HG03066 (cell line): ENCODE results near the gene RASSF8.

Experiments
- ATAC-seq: cut with Tn5 transposase; IDR thresholded peaks from one replicate; pipeline ENCODE4 v1.9.1; 2021; ENCODE audit warnings: low read depth; ENCODE audit not compliant: unreplicated experiment

Gene RASSF8

DNA sequence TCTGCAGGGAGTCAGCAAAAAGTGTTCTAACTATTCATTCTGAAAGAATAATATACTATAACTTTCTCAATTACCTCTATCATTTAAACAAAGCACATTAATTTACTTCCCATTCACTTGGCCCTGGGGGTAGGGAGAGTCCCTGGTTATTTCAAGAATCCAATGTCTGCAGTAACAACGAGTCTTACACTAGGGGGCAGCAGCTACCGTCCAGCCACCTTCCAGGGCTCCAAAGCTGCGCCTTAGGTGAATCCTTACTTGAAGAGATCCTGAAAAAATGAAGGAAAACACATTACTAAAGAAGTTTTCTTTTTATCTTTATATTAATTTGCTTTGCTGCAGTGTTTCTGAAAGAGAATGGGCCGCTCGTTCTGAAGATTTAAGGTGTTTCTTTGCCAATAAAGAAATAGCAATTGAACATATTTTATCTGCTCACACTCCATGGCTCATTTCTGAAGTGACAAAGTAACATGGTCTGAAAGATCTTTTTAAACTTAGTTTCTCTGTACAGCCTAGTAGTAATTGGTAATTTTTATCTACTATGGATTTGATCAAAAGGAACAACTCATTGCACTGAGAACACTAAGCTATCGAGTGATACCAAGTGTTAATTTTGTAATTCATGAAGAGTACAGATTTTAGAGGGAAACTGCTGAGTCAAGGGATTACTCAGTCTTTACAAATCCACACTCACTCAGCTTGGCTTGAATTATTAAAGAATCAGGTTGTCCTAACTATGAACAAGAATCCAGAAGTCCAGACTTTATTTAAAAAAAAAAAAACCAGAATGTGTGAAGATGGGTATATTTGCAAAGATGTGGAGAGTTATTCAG lies 138.8 kb downstream of the RASSF8 start:
- ATAC-seq, result no peak

DNA sequence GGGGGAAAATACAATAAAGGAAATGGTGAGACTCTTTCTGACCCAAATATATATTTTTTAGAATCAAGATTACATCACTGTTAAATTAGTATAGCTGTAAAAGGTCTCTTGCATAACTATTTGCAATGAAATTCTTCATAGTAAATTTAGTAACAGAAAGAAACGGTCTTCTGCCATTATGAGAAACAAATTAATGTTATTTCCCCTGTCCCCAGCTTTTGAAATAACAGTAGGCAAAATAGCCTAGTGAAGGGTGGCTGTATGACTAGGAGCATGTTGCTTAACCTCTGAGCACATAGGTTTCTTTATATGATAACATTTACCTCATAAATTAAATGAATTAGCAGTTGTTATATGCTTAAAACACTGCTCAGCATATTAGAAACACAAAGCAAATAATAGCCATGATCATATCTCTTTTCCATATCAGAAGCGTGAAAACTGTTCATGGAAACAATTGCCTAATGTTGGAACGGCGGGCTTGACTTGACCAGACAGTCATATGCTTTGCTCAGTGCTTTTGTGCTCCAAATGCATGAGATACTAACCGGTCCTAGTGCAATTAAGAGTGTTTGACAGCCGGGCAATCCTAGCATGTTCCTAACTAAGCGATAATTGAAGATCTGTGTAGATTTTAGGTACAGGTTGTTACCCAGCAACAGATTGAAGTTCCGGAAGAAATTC lies 142.3 kb downstream of the RASSF8 start:
- ATAC-seq, result no peak

DNA sequence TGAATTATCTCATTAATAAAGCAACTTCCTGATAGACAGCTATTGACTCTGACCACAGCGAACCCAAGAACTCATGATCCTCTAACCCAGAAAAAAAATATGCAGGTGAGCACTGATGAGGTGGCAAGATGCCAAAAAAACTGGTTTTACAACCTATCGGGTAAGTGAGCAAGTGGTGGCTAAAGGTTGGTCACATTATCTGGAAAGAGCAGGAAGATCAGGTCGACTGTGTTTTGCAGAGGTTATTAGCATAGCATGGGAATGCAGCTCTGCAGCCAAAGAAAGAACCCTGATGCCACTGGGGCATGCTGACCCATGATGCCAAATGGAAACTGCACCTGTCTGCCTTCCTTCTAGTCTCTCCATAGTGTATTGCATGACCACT lies 142.9 kb downstream of the RASSF8 start:
- ATAC-seq, result no peak

DNA sequence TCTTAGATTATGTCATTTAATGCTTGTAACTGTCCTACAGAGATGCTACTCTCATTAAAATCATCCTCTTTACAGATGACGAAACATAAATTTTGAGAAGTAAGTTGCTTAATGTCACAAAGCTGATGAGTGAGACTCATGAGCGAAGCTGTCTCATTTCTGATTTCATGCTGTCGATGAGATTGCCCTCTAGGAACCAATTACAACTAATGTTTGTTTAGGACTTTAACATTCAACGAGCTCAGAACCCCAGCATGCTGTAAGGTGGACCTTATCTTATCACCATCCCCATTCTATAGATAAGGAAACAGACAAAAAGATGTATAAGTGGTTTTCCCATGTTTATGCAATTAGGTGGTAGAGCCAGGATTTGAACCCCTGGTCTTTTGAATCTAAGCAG lies 143.3 kb downstream of the RASSF8 start:
- no peak for ATAC-seq

DNA sequence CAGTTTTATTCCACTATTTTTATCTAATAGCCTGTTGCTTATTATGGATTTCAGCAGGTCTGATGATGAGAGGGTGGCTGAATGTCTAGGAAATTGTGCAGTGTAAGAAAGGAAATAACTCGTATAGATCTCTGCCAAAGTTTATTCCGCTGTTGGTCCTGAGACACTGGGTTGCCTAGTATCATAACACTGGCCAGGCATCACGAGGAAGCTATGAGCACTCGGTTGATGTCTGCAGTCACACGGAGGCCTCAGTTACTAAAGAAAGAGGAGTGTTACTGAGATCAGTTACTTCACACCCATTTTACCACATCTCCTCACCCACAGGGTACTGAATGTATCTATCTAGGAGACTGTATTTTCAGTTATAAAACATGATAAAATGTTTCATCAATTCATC lies 144.5 kb downstream of the RASSF8 start:
- no peak for ATAC-seq

DNA sequence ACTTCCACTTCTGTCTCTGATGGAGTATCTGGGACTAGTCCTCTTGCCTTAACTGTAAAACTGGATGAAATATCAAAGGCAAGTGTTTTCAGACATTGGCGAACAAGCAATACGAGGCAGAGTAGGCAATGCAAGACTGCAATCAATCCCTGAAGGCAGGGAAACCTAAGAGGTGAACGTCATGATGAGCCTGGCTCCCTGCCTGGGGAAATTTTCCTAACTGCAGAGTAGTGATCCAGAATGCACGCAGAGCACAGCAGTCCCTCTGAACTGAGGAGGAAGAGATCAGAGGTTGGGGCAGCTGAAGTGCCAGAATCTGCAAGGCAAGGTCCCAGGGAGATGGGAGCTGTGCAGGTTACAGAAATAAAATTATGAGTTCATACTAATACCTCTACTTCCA lies 147.9 kb downstream of the RASSF8 start:
- no peak for ATAC-seq

DNA sequence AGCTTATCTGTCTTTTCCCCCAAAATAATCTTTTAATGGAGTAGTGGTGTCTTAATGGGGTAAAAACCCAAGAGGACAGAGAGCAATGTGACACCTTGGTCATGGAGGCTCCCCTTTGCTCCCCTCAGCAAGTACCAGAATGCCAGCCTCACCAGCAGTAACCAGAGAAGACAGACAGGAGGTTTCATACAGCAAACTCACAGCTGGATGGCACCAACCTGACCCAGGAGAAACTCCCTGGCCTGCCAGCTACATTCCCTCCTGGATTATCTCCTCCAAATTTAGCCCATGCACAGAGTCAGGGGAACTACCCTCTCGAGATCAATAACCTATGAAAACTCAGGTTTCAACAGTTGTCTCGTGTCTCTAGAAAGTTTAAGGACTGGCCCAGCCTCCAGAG lies 150.4 kb downstream of the RASSF8 start:
- ATAC-seq, result no peak

DNA sequence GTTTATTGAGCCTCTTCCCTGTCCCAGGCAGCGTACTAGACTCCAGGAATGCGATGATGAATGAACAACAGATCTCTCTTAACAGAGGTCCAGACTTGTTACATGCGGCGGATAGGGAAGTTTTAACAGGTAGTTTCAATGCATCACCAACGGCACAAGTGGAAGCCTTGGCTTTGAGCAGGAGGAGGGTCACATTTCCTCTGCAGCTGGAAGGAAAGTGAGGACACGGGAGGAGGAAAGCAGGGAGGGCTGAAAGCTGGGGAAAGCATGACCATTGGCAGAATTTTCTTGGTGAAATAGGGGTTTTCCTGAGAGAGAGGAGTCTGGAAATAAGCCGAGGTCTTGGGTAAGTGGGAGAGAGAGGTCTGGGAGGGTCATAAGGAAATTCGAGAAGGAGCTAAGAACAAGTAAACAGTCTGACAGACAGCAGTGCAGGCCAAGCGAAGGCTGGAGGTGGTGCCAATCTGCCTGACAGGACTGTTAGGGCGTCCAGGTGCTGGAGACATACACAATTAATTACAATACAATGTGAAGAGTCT lies 150.9 kb downstream of the RASSF8 start:
- ATAC-seq, result no peak

DNA sequence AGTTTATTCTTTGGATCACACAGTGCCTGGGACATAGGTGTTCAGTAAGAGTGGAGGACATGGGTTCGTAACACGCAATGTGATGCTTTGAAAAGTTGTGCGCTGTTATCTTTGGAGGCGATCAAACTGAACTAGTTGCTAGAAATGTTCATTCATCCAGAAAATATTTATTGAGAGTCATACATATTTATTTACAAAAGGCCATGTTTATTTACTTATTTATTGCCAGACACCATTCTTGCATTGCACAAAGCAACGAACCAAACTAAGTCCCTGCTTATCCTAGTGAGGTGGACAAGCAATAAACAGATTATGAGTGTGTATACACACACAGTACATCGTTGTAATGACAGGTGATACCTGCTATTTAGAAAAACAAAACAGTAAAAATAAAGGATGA lies 153.8 kb downstream of the RASSF8 start:
- ATAC-seq, result no peak

DNA sequence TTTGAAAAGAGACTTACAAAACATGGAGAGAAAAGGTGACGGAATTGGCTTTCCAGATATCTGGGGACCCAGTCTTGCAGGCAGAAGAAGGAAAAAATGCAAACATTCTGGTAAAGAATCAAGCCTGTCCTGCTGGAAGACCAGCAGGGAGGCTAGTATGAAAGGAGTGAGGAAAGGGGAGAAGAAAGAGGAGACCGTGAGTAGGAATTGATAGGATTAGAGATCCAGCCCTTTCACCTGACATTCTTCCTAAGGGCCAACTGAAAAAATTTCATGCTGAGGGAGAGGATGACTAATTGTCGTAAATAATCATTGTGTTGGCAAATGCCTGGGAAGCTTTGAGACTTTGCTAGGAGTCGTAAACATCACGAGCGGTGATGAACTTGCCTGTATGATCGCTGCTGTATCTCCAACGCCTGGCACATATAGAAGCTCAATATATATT lies 154.2 kb downstream of the RASSF8 start:
- no peak for ATAC-seq

DNA sequence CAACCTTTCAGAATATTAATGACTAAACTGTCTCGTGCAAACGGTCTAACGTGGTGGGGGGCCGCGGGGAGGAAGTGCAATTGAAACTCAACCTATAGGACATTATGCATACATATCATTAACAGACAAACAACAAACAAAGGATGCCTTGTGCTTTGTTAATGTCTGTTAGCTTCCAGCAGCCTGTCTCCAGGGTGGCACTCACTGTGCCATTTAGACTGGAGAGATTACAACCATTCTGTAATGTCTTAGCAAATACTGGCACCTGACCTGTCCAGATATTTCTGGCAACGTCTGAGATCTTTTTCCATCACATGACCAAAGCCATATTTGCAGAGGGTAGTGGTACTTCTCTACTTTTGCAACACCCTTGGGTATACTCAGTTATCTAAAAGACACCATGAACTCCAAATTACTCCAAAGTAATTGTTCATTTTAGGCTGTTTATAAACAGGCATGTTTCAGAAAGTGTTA lies 154.7 kb downstream of the RASSF8 start:
- ATAC-seq, result no peak

DNA sequence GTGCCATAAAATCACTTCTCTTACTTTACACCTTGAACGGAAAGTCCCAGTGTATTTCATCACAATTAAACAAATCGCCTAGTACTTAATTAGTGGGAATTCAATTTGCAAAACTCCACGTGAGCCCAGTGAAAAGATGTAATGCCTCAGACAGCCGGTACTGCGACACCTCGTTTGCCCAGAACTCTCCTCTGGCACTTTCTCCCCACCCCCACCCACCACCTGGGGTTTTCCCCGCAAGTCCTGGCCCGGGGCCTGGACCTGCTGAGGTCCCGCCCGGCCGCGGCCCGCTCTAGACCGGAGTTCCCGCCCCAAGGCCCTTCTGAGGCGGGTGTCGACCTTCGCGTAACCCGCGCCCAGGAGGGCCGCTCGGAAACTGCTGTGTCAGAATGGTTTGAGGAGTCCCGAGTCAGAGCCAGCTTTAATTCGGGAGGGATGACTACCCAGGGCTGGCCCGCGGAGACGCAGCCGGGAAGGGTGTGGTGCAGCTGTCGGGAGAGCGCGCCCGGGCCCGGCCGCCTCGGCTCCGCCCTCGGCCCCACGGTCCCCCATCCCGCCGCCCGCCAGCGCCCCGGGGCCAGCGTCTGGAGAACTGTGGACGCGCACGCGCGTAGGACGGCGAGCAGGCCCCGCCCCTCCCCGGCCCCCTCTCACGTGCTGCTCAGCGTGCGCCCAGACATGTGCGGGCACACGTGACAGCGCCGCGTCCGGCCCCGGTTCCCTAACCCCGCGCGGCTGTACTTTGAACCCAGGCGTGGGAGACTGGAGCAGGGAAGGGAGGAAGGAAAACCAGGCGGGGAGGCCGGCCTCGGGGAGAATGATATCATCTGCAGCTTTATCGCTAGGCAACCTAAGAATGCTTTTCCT lies 155.6 kb downstream of the RASSF8 start:
- peak; percentile 67 for ATAC-seq

DNA sequence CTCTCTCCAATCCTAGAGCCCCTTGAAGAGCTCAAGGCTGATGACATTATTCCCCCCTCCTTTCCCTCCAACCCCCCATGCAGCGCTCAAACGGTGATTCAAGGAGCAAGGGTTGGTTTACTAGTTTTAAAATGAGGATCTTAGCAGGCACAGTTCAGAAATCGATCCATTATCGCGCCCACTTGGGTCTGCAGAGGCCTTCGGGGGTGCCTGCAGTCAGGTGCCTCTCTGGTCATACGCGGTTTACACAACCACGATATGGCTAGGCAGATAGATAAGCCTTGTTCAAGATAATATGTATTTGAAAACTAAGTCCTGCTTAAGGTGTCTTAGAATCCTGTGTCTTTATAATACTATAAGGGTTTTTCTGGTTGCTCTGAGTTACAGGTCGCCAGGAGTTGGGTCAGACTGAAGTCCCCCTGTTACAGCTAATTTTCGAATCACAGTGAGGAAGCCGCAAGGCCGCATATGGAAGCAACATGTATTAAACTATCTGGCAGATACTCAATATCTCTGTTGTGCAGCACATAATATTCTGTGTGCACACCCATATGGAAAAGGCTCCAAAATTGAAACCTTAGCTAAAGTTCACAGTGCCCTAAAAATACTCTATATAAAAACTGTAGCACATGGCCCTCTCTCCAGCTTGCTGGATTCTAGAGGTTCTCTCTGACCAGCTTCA lies 156.4 kb downstream of the RASSF8 start:
- ATAC-seq, result no peak

DNA sequence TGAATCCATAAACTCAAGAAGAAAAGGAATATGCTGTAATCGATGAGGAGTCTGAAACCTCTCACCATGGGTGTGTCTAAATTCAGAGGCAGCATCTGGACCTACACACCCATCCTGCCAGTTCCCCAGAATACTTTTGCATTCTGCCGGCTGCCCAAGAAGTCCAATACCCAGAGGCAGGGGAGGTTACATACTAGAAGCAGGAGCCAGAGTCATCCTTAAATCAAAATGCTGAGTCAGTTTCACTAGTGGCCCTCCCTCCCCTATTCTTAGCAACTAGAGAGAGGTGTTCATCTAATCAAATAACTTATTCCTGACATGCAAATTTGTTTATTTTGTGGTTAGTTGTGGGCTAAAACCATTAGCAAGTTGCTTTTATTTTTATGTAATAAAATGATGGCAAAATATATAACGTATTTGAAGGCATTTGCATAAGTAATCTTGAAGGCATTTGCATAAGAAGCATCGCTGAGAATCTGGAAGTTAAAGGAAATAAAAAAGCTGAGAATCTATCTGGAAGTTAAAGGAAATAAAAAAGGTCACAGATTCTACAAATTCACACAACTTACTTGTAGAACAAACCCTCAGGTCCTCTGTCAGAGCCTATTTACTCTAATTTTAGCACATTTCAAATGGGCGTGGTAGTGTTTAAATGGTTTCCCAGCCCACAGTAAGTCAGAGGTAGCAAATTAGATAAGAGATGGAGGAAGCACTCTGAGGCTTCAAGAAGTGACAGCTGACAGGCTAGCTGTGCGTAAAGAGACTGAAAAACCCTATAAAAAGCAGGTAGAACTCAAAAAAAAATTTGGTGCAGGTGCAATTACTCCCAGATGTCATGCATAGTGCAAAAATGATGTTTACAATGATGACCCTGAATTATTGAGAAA lies 158.6 kb downstream of the RASSF8 start:
- ATAC-seq, result no peak

DNA sequence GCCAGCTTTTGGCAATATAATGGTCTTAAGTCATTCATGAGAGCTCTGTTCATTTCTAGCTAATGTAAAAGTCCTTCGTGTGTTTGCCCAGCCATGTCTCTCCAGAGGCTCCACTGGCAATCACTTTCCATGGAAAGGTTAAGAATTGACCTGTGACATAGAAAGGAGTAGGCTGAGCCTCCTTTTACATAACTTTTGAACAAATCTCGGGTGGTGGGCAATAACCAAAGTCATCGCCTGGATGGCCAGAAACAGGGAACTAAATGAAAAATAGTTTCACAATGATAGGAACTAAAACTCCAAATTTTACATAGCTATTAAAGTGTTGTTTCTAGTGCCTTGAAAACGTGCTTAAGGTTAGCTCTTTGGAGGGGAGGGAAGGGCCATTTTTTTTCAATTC lies 159.8 kb downstream of the RASSF8 start:
- ATAC-seq, result no peak

DNA sequence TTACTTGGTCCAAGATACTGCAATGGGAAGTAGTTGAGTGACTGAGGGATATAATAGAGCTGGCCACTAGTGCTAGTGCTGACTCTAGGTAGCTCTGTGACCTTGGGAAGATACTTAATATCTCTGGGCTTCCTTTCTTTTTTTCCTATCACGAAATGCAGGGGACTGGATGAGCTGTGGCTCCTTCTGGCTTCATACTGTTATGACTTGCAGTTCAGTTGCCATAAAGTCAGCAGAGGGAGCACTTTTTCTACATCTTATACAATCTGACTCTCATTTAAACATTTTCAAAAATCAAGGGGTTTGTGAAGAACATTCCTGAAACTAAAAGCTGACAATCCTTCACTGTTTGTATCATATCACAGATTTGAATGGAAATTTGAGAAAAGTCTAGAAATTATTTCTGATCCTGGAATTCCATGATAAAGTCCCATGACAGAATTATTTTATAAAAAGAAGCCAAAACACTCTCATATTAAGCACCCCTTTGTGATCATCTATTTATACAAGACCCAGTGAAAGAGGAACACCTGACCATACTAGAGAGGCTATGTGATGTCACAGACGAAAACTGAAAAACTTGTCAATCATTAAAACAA lies 161.0 kb downstream of the RASSF8 start:
- ATAC-seq, result no peak

DNA sequence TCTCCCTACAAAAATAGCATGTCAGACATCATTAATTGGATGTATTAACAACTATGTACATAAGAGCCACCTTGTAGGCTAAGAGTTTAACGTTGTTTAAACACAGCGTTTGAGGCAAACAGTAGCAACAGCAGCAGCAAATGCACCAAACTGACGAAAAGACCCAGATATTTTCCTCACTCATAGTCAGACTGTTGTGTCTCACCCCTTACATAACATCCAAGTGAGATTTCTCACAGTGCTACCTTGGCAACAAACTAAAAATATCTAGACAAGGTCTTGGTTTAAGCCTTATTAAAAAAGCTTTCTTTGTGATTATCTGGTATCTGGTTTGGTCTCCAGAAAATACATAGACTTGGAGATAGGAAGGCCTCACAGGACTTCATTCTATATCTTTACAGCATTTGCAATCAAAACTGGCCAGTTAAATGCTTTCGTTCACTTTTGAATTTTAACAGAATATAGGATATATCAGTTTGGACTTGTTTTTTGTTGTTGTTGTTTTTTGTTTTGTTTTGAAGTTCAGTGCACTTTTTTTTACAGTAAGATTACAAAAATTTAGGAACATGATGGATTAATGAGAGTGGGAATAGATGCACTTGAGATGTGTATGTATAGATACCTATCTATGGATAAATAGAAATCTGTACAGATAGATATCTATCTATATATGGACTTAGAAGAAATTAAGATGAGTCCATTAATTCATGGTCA lies 162.2 kb downstream of the RASSF8 start:
- ATAC-seq, result no peak

DNA sequence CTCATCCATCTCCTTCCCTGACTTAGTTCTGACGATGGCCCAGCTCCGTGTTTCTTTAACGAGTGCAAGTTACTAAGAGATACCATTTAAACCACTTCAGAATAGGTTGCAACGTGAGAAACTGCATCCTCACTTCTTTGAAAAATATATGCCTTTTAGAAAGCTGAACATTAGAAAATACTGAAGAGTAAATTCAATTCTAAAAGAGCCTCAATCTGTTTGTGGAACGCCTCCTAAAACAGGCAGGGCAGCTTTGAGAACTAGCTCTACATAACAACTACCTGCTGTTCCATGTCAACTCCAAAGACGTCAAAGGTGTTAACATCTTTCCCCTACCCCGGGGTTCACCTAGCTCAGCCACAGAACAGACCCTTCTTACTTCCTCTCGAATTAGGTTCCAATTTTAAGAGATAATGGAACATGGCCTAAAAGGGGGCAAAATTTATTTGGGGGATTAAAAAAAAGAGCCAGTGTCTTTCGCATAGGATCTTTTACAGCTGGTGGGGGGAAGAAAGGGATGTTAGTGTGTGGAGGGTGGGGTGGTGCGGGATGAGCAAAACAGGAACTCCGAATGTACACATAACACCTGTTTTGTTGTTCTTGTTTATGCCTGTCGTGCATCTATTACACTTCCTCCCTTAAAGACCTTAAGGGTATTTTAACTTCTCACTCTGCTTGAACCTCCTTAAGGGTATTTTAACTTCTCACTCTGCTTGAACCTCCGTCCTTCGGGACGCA lies 163.0 kb downstream of the RASSF8 start:
- ATAC-seq, result no peak
